Stimulated activated naive B cell treated with anti-CD40 and anti-IgM and Interleukin-4, amounts not matched to agents 10 μg/mL and 1 μg/mL and 100 μg/mL, for 72 hours (primary cell): ENCODE results near the gene CORO7.
"Not testable (repeated sequence)": the region's sequence is repeated elsewhere in the genome, so short reads cannot be mapped to it uniquely, and the experiment has no call there.

Experiments
- ATAC-seq, 2 donors: fragments of 150-1000 bp; cut with Tn5 transposase; replicated peaks; 2 replicates each; pipeline ENCODE4 v1.10.0; 2021; ENCODE audit warnings: moderate library complexity in 1 of 2
- DNase-seq: peaks from one replicate; pipeline ENCODE4 v3.0.0; 2021
- H3K27ac Mint-ChIP-seq: one replicate; pipeline ENCODE4 v1.8.0; 2022; ENCODE audit warnings: mild to moderate bottlenecking, mixed read lengths
- H3K27me3 Mint-ChIP-seq, 2 donors: one replicate each; pipeline ENCODE4 v1.8.0; 2022; ENCODE audit warnings: mixed read lengths in 2 of 2
- H3K36me3 Mint-ChIP-seq, 2 donors: one replicate each; pipeline ENCODE4 v1.8.0; 2022; ENCODE audit warnings: mixed read lengths in 2 of 2, mild to moderate bottlenecking in 1 of 2
- H3K4me1 Mint-ChIP-seq, 2 donors: one replicate each; pipeline ENCODE4 v1.8.0; 2022; ENCODE audit warnings: mixed read lengths in 2 of 2, mild to moderate bottlenecking in 1 of 2
- H3K4me3 Mint-ChIP-seq, 2 donors: one replicate each; pipeline ENCODE4 v1.8.0; 2022; ENCODE audit warnings: mild to moderate bottlenecking in 2 of 2, mixed read lengths in 2 of 2, moderate library complexity in 1 of 2
- H3K9me3 Mint-ChIP-seq, 2 donors: one replicate each; pipeline ENCODE4 v1.8.0; 2022; ENCODE audit warnings: mixed read lengths in 2 of 2, mild to moderate bottlenecking in 1 of 2

Gene CORO7

GRCh38 chr16:4401094-4401501 lies 15.3 kb downstream of the CORO7 start:
- Mint-ChIP-seq H3K27me3 (no peaks in the 10 kb centered on the region), H3K4me3 (no peak overlapping the region), H3K27ac (peak overlapping the region; percentile 9), H3K9me3 (no peaks in the 10 kb centered on the region), H3K4me1 (peaks cover 27 to 29% of the 10 kb centered on the region in 2 donors), H3K36me3 (peaks cover 24 to 35% of the 10 kb centered on the region in 2 donors)
- DNase-seq, result no peak
- no peak for ATAC-seq

GRCh38 chr16:4399001-4399730 lies 17.2 kb downstream of the CORO7 start:
- Mint-ChIP-seq H3K4me3 (no peak overlapping the region), H3K27ac (peak overlapping the region; percentile 25), H3K36me3 (peaks cover 28 to 34% of the 10 kb centered on the region in 2 donors), H3K9me3 (no peaks in the 10 kb centered on the region), H3K27me3 (no peaks in the 10 kb centered on the region), H3K4me1 (peaks cover 20 to 21% of the 10 kb centered on the region in 2 donors)
- DNase-seq (no peak), ATAC-seq (no peak)

GRCh38 chr16:4395055-4395726 lies 21.2 kb downstream of the CORO7 start:
- Mint-ChIP-seq H3K9me3 (no peaks in the 10 kb centered on the region), H3K36me3 (peaks cover 28 to 40% of the 10 kb centered on the region in 2 donors), H3K27me3 (no peaks in the 10 kb centered on the region)

GRCh38 chr16:4393850-4394249 lies 22.5 kb downstream of the CORO7 start:
- peaks cover 33 to 35% of the 10 kb centered on the region in 2 donors for H3K36me3 Mint-ChIP-seq

More at GRCh38 chr16:4395055-4395726, 21.2 kb downstream of the CORO7 start:
- no peak overlapping the region for H3K4me3 Mint-ChIP-seq
- DNase-seq, result no peak
- H3K4me1 Mint-ChIP-seq, result peaks cover 6 to 10% of the 10 kb centered on the region in 2 donors
- ATAC-seq, result no peak
- H3K27ac Mint-ChIP-seq, result no peak overlapping the region

GRCh38 chr16:4393240-4393600 lies 23.2 kb downstream of the CORO7 start:
- no peaks in the 10 kb centered on the region for H3K4me1 Mint-ChIP-seq
- DNase-seq, result no peak
- no peak overlapping the region for H3K27ac Mint-ChIP-seq

More at GRCh38 chr16:4393850-4394249, 22.5 kb downstream of the CORO7 start:
- not testable (repeated sequence) for H3K4me1 Mint-ChIP-seq, H3K27ac Mint-ChIP-seq, H3K4me3 Mint-ChIP-seq, H3K9me3 Mint-ChIP-seq, H3K27me3 Mint-ChIP-seq, ATAC-seq, DNase-seq

GRCh38 chr16:4392382-4393239 lies 23.8 kb downstream of the CORO7 start:
- DNase-seq (no peak), ATAC-seq (no peak)
- no peak overlapping the region for H3K27ac Mint-ChIP-seq
- H3K36me3 Mint-ChIP-seq, result peaks cover 33 to 35% of the 10 kb centered on the region in 2 donors
- no peak overlapping the region for H3K4me3 Mint-ChIP-seq
- H3K27me3 Mint-ChIP-seq, result no peaks in the 10 kb centered on the region
- no peaks in the 10 kb centered on the region for H3K4me1 Mint-ChIP-seq
- H3K9me3 Mint-ChIP-seq, result no peaks in the 10 kb centered on the region

More at GRCh38 chr16:4393240-4393600, 23.2 kb downstream of the CORO7 start:
- Mint-ChIP-seq H3K4me3 (no peak overlapping the region), H3K9me3 (no peaks in the 10 kb centered on the region), H3K27me3 (no peaks in the 10 kb centered on the region), H3K36me3 (peaks cover 33 to 35% of the 10 kb centered on the region in 2 donors)
- ATAC-seq, result no peak

GRCh38 chr16:4391631-4392381 lies 24.6 kb downstream of the CORO7 start:
- Mint-ChIP-seq H3K4me3 (no peak overlapping the region), H3K27me3 (no peaks in the 10 kb centered on the region), H3K27ac (no peak overlapping the region), H3K36me3 (peaks cover 38 to 39% of the 10 kb centered on the region in 2 donors), H3K4me1 (no peaks in the 10 kb centered on the region), H3K9me3 (no peaks in the 10 kb centered on the region)
- DNase-seq (no peak), ATAC-seq (no peak)

- no peak overlapping the region for H3K4me3 Mint-ChIP-seq
- H3K36me3 Mint-ChIP-seq, result peaks cover 40 to 43% of the 10 kb centered on the region in 2 donors
- H3K27ac Mint-ChIP-seq, result peak overlapping the region; percentile 25
- H3K9me3 Mint-ChIP-seq, result no peaks in the 10 kb centered on the region
- no peaks in the 10 kb centered on the region for H3K4me1 Mint-ChIP-seq
- ATAC-seq (no peak), DNase-seq (no peak)
- H3K27me3 Mint-ChIP-seq, result no peaks in the 10 kb centered on the region
These were observed 25.8 kb downstream of the CORO7 start for GRCh38 chr16:4390266-4391260.

- Mint-ChIP-seq H3K9me3 (no peaks in the 10 kb centered on the region), H3K27me3 (no peaks in the 10 kb centered on the region), H3K4me1 (no peaks in the 10 kb centered on the region), H3K27ac (no peak overlapping the region), H3K36me3 (peaks cover 34 to 36% of the 10 kb centered on the region in 2 donors), H3K4me3 (no peak overlapping the region)
- DNase-seq, result no peak
- no peak for ATAC-seq
These were observed 27.1 kb downstream of the CORO7 start for GRCh38 chr16:4389051-4389955.

GRCh38 chr16:4388271-4389021 lies 27.9 kb downstream of the CORO7 start:
- Mint-ChIP-seq H3K4me3 (no peak overlapping the region), H3K9me3 (no peaks in the 10 kb centered on the region), H3K36me3 (peaks cover 32 to 39% of the 10 kb centered on the region in 2 donors), H3K27ac (no peak overlapping the region), H3K4me1 (no peaks in the 10 kb centered on the region), H3K27me3 (no peaks in the 10 kb centered on the region)
- ATAC-seq (no peak), DNase-seq (no peak)

- Mint-ChIP-seq H3K4me3 (no peak overlapping the region), H3K9me3 (no peaks in the 10 kb centered on the region), H3K36me3 (peaks cover 36 to 41% of the 10 kb centered on the region in 2 donors), H3K27me3 (no peaks in the 10 kb centered on the region), H3K4me1 (no peaks in the 10 kb centered on the region), H3K27ac (no peak overlapping the region)
- DNase-seq (no peak), ATAC-seq (no peak)
These were observed 28.6 kb downstream of the CORO7 start for GRCh38 chr16:4387781-4388180.
